Astrocyte of the spinal cord (primary cell): Measurements from ENCODE around the gene OPCML.

Experiments
- DNase-seq: peaks from one replicate; pipeline ENCODE4 v3.0.0; 2011; ENCODE audit warnings: low read depth, low spot score
- H3K4me3 ChIP-seq: 2 replicates; pipeline ENCODE4 v1.5.1; 2011; ENCODE audit warnings: low read depth, mild to moderate bottlenecking, low read length, moderate library complexity
- in situ Hi-C: cut with HindIII; loops from 2 replicates; pipeline ENCODE4 v1.10.0; 2017; ENCODE audit warnings: low sequenced_read_pairs
- TF ChIP-seq, protein P1 (sequence below): IDR thresholded peaks from 2 replicates; pipeline ENCODE4 v1.5.1; 2012; ENCODE audit warnings: low read depth, mild to moderate bottlenecking, low read length, inconsistent platforms

OPCML gene

DNA sequence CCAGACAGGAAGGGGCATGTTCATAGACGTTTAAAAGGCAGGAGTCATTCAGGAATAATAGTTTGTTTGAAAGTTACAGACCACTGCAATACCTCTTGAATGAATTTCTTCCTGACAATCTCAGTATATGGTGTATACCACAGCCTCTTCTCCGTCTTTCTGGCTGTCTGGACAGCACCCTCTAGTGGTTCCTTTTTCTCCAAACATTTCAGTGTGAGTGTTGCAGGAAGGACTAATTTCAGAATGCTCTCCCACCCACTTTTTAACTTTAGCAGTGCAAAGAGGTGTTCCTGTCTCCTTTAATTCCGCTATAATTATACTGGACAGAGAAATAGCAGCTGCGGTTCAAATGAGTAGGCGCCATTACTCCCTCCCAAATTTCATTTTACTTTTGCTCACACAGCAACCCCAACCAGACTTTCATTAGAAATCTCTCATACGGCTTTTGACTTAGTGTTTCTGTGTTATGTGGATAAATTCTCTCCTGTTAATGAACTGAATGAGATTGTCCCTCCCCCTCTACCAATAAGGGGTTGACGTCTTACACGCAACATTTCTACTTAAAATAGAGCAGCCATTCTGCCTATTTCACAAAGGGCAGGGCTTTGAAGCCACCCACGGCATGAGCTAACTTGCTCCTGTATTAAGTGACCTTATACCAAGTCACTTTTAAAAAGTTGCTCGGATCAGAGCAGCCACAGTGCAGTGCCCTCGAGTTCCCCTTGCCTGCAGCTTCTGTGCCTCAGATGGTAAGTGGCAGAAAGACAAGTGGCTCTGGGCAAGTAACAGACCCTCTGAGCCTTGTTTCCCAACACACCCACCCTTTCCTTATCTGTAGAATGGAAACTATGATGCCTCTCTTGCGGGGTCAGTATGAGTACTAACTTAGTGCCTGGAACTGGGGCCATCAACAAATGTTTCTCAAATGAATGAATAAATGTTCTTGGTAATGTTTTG, 368.6 kb downstream of the OPCML start:
- peak; percentile 5 for DNase-seq

DNA sequence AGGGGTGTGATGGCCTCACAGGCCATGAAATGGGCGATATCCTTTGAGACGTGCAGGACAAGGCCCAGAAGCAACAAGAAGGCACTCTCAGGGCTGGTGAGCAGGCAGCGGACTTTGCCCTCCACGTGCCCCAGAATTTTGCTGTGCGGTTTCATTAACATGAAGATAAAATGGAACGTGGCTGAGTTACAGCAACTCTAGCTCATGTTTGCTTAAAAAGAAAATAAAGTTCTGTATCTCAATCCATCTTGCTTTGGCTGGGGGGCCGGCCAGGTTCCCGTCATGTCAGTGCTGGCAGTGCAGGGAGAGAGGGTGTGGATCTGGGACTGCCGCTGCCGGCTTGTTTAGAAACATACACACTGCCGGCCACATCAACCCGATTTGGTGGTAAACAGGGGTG, 370.1 kb downstream of the OPCML start:
- no peak overlapping the region for H3K4me3 ChIP-seq
- DNase-seq = no peak
- in situ Hi-C loops = no loop called here
- TF ChIP-seq, protein P1, sequence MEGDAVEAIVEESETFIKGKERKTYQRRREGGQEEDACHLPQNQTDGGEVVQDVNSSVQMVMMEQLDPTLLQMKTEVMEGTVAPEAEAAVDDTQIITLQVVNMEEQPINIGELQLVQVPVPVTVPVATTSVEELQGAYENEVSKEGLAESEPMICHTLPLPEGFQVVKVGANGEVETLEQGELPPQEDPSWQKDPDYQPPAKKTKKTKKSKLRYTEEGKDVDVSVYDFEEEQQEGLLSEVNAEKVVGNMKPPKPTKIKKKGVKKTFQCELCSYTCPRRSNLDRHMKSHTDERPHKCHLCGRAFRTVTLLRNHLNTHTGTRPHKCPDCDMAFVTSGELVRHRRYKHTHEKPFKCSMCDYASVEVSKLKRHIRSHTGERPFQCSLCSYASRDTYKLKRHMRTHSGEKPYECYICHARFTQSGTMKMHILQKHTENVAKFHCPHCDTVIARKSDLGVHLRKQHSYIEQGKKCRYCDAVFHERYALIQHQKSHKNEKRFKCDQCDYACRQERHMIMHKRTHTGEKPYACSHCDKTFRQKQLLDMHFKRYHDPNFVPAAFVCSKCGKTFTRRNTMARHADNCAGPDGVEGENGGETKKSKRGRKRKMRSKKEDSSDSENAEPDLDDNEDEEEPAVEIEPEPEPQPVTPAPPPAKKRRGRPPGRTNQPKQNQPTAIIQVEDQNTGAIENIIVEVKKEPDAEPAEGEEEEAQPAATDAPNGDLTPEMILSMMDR = no peak

More for the DNA sequence above, 368.6 kb downstream of the OPCML start:
- in situ Hi-C loops = no loop called here
- H3K4me3 ChIP-seq = no peak overlapping the region
- TF ChIP-seq, protein P1 = peak; percentile 37

DNA sequence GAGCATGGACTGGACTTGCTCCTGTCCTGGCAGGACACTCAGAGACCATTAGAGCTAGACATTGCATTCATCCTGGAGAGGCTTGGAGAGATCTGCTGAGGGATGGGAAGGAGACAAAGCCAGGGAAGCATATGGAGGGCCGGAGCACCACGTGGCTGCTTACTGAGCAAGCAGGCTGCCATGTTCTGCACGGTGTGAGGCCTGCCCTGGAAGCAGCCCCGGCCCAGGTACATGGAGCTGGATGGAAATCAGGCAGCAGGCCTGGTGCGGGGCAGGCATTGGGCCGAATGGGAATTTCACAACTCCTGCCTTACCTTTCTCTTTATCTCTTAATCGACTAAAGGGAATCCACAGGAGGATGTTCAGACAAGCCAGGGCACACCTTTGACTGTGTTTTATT, 371.5 kb downstream of the OPCML start:
- in situ Hi-C loops = no loop called here
- H3K4me3 ChIP-seq = no peak overlapping the region
- no peak for DNase-seq
- TF ChIP-seq, protein P1 = no peak

- DNase-seq = no peak
- TF ChIP-seq, protein P1 = no peak
- in situ Hi-C loops = no loop called here
- H3K4me3 ChIP-seq = no peak overlapping the region
Measured at GRCh38 chr11:133156986-133157745, 375.1 kb downstream of the OPCML start.

GRCh38 chr11:133154781-133155180, 377.5 kb downstream of the OPCML start:
- no peak for DNase-seq
- in situ Hi-C loops = no loop called here
- TF ChIP-seq, protein P1 = no peak
- H3K4me3 ChIP-seq = no peak overlapping the region

GRCh38 chr11:133154076-133154475, 378.2 kb downstream of the OPCML start:
- in situ Hi-C loops = no loop called here
- no peak overlapping the region for H3K4me3 ChIP-seq
- no peak for DNase-seq
- TF ChIP-seq, protein P1 = no peak
